Fibroblast of lung (primary cell): ENCODE results near the gene SURF2.

Source experiments
- CTCF ChIP-seq, 2 donors: IDR thresholded peaks in 1 of 2; conservative IDR thresholded peaks in 1 of 2; 1 replicate in 1 of 2; 2 replicates in 1 of 2; pipeline ENCODE4 v1.5.1; 2011 to 2012; ENCODE audit warnings: low read length in 2 of 2, control low read depth in 1 of 2, inconsistent platforms in 1 of 2, low read depth in 1 of 2, mild to moderate bottlenecking in 1 of 2
- EZH2 ChIP-seq: IDR thresholded peaks from 2 replicates; pipeline ENCODE4 v1.5.1; 2012; ENCODE audit warnings: low read length, control low read depth, mild to moderate bottlenecking; ENCODE audit errors: missing control alignments

GRCh38 chr9:133382507-133383141 lies 26.3 kb downstream of the SURF2 start:
- TF ChIP-seq CTCF (conservative IDR thresholded peaks at IDR 0.05 in 1 of 2, IDR thresholded peaks at IDR 0.05 in 1 of 2; ENCODE audit: low read depth in 1 of 2, low read length in 2 of 2) = no peak
- TF ChIP-seq EZH2 = no peak
